Stimulated activated CD8-positive, alpha-beta memory T cell treated with anti-CD3 and anti-CD28 coated beads, Interleukin-4, amount 100 ng/mL, for 24 hours (primary cell): ENCODE measurements around the gene ST6GALNAC2.
A peak's percentile ranks its signal among the peaks of the same experiment; 100 is the strongest.
"Not testable (repeated sequence)": the region's sequence is repeated elsewhere in the genome, so short reads cannot be mapped to it uniquely, and the experiment has no call there.

Experiments used
- DNase-seq: peaks from one replicate; pipeline ENCODE4 v3.0.0-alpha.2; 2020; ENCODE audit warnings: low read depth

ST6GALNAC2 gene

GRCh38 chr17:76585649-76586593, at the start of gene ST6GALNAC2:
Gene ST6GALNAC2, minus strand, starts transcription at chr17:76585860. Its CDS starts 52 bp downstream, at chr17:76585808.
- DNase-seq: no peak

- DNase-seq: no peak
Measured at GRCh38 chr17:76635039-76635438, 49.4 kb upstream of the ST6GALNAC2 start.

- no peak for DNase-seq
Measured at GRCh38 chr17:76633628-76634328, 48.1 kb upstream of the ST6GALNAC2 start.

- no peak for DNase-seq
Measured at GRCh38 chr17:76631821-76632565, 46.3 kb upstream of the ST6GALNAC2 start.

- no peak for DNase-seq
Measured at GRCh38 chr17:76630151-76630550, 44.5 kb upstream of the ST6GALNAC2 start.

GRCh38 chr17:76627510-76627909, 41.9 kb upstream of the ST6GALNAC2 start:
- DNase-seq: no peak

GRCh38 chr17:76626442-76626841, 40.8 kb upstream of the ST6GALNAC2 start:
- DNase-seq: no peak

GRCh38 chr17:76625496-76625895, 39.8 kb upstream of the ST6GALNAC2 start:
- no peak for DNase-seq

- peak; percentile 63 for DNase-seq
Measured at GRCh38 chr17:76623271-76624146, 37.8 kb upstream of the ST6GALNAC2 start.

- no peak for DNase-seq
Measured at GRCh38 chr17:76617838-76618237, 32.2 kb upstream of the ST6GALNAC2 start.

GRCh38 chr17:76614912-76615617, 29.4 kb upstream of the ST6GALNAC2 start:
- no peak for DNase-seq

GRCh38 chr17:76614064-76614759, 28.6 kb upstream of the ST6GALNAC2 start:
- DNase-seq: not testable (repeated sequence)

GRCh38 chr17:76612977-76613851, 27.6 kb upstream of the ST6GALNAC2 start:
- no peak for DNase-seq

- DNase-seq: no peak
Measured at GRCh38 chr17:76612465-76612864, 26.8 kb upstream of the ST6GALNAC2 start.

GRCh38 chr17:76611758-76612157, 26.1 kb upstream of the ST6GALNAC2 start:
- no peak for DNase-seq

- not testable (repeated sequence) for DNase-seq
Measured at GRCh38 chr17:76611080-76611749, 25.6 kb upstream of the ST6GALNAC2 start.

GRCh38 chr17:76606685-76607084, 21.0 kb upstream of the ST6GALNAC2 start:
- not testable (repeated sequence) for DNase-seq

- no peak for DNase-seq
Measured at GRCh38 chr17:76601065-76601464, 15.4 kb upstream of the ST6GALNAC2 start.
